HepG2 (cell line): ENCODE results near the gene THADA.

Experiments used
- CBFB ChIP-seq: sonication (generic); formaldehyde crosslinking; IDR thresholded peaks from 2 replicates; pipeline ENCODE4 v1.4.0; 2020; ENCODE audit warnings: missing genetic modification reagents
- POLR2AphosphoS5 ChIP-seq: IDR thresholded peaks from 2 replicates; pipeline ENCODE4 v1.6.1; 2012; ENCODE audit warnings: low read depth, low read length
- TAF1 ChIP-seq: sonication (generic); formaldehyde crosslinking; IDR thresholded peaks from 2 replicates; pipeline ENCODE4 v1.4.0; 2020; ENCODE audit warnings: missing genetic modification reagents
- ZNF530 ChIP-seq: sonication (generic); formaldehyde crosslinking; IDR thresholded peaks from 2 replicates; pipeline ENCODE4 v1.5.0; 2020; ENCODE audit warnings: low read depth, mild to moderate bottlenecking, missing genetic modification reagents
- TF ChIP-seq, protein P1 (sequence below): sonication (generic); formaldehyde crosslinking; IDR thresholded peaks from 2 replicates; pipeline ENCODE4 v1.4.0; 2020; ENCODE audit warnings: missing genetic modification reagents
- TF ChIP-seq, protein P2 (sequence below): IDR thresholded peaks from 2 replicates; pipeline ENCODE4 v1.6.1; 2012; ENCODE audit warnings: inconsistent platforms
- TF ChIP-seq, protein P3 (sequence below): sonication (generic); formaldehyde crosslinking; IDR thresholded peaks from 2 replicates; pipeline ENCODE4 v1.4.0; 2020; ENCODE audit warnings: missing genetic modification reagents
- TF ChIP-seq, protein P4 (sequence below): sonication (generic); formaldehyde crosslinking; IDR thresholded peaks from 2 replicates; pipeline ENCODE4 v1.5.0; 2020; ENCODE audit warnings: mild to moderate bottlenecking, missing genetic modification reagents, moderate library complexity

DNA sequence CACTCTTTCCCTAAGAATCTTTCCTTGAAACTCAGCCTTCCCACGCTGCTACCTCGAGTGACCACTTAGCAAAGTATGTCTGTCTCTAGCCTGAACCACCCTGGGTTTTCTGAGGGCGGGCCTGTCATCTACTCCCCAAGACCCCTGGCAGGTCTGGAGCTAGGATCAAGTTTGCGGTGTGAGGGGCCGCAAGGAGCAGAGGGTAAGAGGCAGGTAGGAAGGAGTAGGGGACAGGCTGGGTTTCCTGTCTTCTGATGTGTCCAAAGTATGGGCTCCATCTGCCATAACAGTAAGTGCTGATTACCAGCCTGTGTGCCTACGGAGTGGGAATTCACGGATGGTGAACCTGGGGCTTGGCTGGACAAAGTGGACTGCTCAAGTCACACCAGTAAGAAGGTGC is 394.8 kb downstream of the THADA start:
- TF ChIP-seq ZNF530 (no peak), POLR2AphosphoS5 (no peak), CBFB (CRISPR knock-in tag) (no peak), TAF1 (no peak)
- TF ChIP-seq, protein P1, sequence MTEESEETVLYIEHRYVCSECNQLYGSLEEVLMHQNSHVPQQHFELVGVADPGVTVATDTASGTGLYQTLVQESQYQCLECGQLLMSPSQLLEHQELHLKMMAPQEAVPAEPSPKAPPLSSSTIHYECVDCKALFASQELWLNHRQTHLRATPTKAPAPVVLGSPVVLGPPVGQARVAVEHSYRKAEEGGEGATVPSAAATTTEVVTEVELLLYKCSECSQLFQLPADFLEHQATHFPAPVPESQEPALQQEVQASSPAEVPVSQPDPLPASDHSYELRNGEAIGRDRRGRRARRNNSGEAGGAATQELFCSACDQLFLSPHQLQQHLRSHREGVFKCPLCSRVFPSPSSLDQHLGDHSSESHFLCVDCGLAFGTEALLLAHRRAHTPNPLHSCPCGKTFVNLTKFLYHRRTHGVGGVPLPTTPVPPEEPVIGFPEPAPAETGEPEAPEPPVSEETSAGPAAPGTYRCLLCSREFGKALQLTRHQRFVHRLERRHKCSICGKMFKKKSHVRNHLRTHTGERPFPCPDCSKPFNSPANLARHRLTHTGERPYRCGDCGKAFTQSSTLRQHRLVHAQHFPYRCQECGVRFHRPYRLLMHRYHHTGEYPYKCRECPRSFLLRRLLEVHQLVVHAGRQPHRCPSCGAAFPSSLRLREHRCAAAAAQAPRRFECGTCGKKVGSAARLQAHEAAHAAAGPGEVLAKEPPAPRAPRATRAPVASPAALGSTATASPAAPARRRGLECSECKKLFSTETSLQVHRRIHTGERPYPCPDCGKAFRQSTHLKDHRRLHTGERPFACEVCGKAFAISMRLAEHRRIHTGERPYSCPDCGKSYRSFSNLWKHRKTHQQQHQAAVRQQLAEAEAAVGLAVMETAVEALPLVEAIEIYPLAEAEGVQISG, result no peak
- TF ChIP-seq, protein P2, sequence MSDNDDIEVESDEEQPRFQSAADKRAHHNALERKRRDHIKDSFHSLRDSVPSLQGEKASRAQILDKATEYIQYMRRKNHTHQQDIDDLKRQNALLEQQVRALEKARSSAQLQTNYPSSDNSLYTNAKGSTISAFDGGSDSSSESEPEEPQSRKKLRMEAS, result no peak
- TF ChIP-seq, protein P3, sequence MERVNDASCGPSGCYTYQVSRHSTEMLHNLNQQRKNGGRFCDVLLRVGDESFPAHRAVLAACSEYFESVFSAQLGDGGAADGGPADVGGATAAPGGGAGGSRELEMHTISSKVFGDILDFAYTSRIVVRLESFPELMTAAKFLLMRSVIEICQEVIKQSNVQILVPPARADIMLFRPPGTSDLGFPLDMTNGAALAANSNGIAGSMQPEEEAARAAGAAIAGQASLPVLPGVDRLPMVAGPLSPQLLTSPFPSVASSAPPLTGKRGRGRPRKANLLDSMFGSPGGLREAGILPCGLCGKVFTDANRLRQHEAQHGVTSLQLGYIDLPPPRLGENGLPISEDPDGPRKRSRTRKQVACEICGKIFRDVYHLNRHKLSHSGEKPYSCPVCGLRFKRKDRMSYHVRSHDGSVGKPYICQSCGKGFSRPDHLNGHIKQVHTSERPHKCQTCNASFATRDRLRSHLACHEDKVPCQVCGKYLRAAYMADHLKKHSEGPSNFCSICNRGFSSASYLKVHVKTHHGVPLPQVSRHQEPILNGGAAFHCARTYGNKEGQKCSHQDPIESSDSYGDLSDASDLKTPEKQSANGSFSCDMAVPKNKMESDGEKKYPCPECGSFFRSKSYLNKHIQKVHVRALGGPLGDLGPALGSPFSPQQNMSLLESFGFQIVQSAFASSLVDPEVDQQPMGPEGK, result no peak
- TF ChIP-seq, protein P4, sequence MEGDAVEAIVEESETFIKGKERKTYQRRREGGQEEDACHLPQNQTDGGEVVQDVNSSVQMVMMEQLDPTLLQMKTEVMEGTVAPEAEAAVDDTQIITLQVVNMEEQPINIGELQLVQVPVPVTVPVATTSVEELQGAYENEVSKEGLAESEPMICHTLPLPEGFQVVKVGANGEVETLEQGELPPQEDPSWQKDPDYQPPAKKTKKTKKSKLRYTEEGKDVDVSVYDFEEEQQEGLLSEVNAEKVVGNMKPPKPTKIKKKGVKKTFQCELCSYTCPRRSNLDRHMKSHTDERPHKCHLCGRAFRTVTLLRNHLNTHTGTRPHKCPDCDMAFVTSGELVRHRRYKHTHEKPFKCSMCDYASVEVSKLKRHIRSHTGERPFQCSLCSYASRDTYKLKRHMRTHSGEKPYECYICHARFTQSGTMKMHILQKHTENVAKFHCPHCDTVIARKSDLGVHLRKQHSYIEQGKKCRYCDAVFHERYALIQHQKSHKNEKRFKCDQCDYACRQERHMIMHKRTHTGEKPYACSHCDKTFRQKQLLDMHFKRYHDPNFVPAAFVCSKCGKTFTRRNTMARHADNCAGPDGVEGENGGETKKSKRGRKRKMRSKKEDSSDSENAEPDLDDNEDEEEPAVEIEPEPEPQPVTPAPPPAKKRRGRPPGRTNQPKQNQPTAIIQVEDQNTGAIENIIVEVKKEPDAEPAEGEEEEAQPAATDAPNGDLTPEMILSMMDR (CRISPR knock-in tag), result no peak
